Pulmonary artery endothelial cell (primary cell): ENCODE data around the gene HGS. TPM values are rescaled to one million over a fixed set of nuclear protein-coding genes. Genes with fewer than 3 reads are reported as not detected.

Source experiments
- DNase-seq: peaks from one replicate; pipeline ENCODE4 v3.0.0-alpha.2; 2011; ENCODE audit warnings: low read depth, low spot score
- total RNA-seq: library from RNA; depleted of rRNA; stranded (reverse); fragments of >200 nt; gene quantifications from 2 replicates; pipeline ENCODE4 v1.2.3, GENCODE V29; 2014

The HGS gene
- total RNA-seq, 1 donor from 2014 or later = 91.5 TPM

GRCh38 chr17:81703747-81704654 lies 20.2 kb downstream of the HGS start:
- DNase-seq = no peak

DNA sequence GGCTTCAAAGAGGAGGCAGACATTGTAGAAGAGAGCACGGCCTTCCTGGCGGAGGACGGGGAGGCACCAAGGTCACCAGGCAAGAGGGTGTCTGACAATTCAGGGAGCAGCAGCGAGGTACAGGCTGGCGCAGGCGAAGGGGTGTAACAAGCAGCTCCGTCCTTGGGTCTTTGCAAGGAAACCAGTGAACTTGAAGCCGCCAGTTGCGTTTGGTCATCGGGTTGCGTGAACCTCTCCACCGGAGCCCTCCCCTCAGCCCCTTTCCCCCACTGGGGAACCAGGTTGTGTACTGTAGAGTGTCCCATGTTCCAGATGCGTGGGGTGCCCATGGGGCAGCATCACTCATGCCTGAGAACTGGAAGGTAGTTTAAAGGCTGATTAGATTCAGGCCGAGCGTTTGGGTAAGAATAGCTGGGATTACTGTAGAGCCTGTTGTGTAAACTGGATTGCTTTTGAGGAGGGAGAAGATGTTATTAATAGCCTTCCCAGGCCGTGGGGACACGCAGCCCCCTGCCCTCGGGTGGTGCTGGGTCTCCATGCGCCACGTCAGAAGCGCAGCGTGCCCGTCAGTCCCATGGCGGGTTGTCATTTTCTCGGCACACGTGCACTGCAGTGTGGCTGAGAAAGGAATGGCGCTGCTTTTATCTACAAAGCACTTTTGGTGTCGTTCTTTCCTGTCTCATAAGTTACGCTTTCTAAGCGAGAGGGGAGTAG lies 21.9 kb downstream of the HGS start:
- DNase-seq = no peak

DNA sequence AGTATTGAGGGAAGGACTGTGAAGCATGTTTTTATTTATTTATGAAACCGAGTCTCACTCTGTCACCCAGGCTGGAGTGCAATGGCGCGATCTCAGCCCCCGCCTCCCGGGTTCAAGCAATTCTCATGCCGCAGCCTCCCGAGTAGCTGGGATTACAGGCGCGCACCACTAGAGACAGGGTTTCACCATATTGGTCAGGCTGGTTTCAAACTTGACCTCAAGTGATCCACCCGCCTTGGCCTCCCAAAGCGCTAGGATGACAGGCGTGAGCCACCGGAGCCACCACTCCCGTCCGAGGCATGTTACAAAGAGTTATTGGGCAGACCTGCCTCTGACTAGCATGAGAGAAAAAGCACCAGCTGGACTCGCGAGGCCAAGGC lies 22.4 kb downstream of the HGS start:
- DNase-seq = no peak

- DNase-seq = no peak
These were observed 23.2 kb downstream of the HGS start for GRCh38 chr17:81706757-81707624.

DNA sequence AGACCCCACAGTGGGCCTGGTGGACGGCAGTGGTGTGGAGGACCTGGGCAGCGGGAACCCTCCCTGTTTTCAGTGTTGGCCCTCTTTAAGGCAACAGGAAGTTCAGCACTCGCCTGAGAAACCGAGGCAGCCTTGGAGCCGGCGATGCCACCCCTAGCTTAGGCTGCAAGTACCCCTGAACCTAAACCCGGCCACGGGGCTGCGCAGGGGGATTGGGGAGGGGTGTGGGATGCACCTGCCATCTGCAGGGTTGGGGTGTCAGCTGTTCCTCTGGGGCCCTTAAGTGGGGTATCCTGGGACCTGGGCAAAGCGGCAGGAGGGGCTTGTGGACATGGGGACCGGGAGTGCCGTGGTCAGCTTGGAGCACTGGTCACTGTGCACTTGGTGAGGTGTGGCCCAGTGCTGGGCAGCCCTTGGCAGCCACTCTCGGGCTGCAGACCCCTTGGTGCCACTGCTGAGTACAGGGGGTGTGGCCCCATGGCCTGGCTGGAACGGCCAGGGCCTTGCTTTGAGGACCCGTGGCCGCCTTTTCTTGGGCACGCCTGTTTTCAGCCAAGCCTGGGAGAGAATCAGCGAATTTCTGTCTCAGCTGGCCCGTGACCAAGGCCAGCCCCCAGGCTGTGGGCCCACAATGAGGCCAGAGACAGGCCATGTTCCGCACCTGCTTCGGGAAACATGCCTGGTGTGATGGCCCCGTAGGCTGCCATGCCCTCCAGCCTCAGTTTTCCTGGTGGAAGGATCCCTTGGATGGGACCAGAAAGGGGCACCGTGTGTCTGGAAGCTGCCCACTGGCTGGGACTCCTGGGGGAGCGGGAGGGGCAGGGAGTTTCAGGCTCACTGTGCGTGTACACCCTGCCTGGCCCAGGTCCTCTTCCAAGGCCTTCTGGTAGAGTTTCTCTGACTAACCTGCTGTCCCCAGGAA lies 24.2 kb downstream of the HGS start:
- no peak for DNase-seq

DNA sequence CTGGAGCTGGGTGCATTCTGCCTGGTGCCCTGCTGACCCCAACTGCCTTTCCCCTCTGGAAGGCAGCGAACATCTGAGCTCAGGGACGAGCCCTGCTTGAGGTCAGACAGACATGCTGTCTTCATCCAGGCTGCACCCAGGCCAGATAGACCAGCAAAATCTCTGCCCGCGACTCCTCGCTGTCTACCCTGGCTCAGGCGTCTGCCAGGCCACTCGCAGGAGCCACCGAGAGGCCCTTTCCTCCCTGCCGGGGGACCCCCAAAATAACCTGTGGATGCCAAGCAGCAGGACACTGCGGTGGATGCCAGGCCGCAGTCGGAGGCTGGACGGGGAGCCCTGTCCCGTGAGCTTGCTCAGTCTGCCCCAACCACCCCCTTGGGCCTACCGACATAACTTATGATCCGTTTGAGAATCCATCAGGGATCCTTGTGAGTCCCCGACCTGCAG lies 25.0 kb downstream of the HGS start:
- no peak for DNase-seq

DNA sequence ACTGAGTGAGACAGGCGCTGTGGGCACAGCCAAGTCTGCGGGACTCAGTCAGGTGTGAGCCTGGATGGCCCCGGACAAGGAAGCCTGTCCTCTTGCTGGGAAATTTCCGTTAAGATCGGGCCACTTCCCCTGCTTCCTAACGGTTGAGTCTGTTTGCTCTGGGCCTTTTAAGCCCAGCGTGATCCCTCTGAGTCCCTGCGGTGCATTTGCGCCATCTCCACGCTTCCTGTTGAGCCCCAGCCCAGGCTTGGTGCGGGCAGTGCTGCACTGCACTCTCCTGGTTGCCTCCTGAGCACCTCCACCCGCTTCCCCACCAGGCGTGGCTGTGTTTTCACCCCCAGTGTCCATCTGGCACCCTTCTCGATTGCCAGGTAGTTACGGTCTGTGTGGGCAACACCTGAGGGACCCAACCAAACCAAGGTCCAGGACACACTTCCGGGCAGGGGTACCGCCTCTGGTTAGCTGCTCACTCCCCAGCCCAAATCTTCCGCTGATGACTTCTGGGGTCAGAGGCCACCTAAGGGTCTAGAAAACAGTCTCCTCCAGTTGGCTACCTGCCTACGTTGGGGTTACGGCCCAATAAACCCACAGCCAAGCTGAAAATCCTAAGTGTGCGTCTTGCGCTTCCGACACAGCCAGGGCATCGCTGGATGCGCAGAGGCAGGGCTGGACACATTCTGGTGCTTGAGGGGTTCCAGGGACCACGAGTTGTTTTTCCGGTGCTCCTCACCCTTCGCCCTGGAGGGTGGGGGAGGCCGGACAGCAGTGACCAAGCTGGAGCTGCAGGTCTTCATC lies 26.9 kb downstream of the HGS start:
- DNase-seq = no peak

DNA sequence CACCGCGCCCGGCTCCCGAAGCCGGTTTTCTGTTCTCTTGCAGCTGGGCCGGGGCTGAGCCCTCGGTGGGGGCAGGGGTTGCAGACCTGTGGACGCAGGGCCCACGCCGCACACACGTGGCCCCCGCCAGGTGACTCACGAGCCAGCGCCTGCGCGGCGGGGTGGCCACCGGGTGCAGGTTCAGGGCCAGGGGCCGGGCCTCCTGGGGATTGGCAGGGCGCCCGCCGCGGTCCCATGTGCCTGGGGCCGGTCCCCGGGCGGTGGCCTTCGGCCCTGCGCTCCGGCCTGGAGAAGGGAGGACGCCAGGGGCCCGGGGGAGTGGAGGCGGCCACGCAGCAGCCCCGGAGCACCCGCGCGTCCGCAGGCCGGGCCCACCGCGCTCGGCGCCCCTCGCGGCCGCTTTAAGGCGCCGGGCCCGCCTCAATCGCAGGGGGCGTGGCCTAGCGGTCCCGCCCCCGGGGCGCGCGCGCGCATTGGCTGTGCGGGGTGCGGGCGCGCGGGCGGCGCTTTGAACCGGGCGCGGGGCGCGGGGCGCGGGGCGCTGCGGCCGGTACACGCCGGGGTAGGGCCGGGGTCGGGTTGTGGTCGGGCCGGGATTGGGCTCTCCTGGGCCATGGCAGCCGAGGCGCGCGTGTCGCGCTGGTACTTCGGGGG lies 28.1 kb downstream of the HGS start, which contains the start of gene SLC25A10:
Gene SLC25A10, plus strand, starts transcription at position 471 of the 654 bp plus-strand sequence. Its CDS starts 143 bp downstream, at position 614.
- no peak for DNase-seq

DNA sequence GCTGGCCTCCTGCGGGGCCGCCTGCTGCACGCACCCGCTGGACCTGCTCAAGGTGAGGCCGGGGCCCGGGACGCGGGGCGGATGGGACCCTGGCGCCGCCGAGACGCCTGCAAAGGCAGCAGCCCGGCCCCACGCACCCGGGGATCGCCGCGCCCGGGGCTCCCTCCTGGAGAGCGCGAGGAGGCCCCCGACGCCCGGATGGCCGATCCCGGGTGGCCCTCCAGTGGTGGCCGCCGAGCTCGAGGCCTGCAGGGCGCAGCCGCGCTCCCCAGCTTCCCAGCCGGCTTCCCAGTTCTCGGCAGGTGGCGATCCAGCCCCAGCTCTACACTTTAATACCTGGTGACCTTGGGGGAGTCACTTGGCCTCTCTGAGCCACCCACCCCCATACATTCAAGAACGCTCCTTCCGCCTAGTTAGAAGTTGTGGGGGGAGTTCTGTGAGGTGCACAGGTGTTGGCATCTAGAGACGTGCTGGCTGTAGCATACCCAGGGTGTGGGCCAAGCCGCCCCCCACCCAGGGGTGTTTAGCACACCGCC lies 28.7 kb downstream of the HGS start:
- no peak for DNase-seq

DNA sequence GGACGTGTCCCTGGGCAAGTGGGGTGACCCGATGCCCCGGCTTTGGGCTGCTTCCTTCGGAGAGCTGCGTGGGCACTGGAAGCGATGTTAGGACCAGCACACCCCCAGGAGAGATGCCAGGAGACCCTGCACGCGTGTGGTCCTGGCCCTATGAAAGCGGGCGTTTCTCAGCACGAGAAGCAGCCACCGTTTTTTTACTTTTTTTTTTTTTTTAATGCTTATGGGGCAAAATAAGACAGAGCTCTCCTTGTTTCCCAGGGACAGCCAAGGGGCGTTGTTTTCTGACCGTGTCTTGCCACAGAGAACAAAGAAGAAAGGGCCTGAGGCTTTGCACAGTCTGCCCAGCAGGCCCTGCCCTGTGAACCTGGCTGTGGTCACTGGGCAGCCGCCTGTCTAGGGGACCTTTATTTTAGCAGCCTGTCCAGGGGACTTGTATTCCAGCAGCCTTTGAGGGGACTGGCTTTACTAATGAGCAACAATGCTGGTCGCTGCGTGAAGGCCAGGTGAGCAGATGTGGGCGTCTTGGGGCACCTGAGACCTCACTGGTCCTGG lies 29.3 kb downstream of the HGS start:
- DNase-seq = no peak

DNA sequence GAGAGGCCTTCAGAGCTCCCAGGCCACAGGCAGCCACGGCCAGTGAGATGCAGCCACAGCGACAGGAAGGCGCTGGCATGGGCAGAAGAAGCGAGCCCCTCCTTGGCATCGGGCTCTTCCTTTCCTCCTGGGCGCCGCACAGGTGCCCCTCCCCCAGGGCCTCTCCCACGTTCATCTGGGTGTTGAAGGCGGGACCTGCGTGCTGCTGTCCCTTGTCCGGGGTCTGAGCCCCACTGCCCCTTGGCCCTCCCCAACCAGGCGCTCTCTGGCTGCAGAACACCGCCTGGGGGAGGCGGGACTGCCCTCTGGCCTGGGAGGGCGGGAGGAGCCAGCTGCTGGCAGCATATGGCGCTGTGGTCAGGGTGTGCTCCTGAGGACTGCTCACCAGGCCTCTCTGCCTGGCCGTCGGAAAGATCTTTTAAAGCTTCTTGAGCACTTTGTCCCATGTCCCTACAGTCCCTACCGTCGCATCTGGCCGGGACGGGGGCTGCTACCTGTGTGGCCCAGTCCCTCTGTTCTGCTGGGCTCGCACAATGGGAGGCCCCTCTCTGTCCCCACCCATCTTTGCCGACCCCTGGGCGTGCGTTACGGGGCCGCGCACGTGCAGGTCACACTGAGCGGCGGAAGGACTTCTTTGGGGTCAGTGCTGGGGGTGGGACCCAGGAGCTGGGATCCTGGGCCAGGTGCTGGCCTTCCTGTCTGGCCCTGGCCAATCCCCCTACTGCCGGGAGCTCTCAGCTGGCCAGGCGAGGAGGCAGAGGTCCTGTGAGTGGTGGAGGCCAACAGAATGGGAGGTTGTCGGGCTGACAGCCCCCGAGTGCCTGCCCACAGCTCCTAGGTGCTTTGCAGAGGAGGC lies 30.0 kb downstream of the HGS start:
- DNase-seq = no peak

- no peak for DNase-seq
These were observed 30.7 kb downstream of the HGS start for GRCh38 chr17:81714412-81715106.

GRCh38 chr17:81715107-81715871 lies 31.5 kb downstream of the HGS start:
- no peak for DNase-seq

DNA sequence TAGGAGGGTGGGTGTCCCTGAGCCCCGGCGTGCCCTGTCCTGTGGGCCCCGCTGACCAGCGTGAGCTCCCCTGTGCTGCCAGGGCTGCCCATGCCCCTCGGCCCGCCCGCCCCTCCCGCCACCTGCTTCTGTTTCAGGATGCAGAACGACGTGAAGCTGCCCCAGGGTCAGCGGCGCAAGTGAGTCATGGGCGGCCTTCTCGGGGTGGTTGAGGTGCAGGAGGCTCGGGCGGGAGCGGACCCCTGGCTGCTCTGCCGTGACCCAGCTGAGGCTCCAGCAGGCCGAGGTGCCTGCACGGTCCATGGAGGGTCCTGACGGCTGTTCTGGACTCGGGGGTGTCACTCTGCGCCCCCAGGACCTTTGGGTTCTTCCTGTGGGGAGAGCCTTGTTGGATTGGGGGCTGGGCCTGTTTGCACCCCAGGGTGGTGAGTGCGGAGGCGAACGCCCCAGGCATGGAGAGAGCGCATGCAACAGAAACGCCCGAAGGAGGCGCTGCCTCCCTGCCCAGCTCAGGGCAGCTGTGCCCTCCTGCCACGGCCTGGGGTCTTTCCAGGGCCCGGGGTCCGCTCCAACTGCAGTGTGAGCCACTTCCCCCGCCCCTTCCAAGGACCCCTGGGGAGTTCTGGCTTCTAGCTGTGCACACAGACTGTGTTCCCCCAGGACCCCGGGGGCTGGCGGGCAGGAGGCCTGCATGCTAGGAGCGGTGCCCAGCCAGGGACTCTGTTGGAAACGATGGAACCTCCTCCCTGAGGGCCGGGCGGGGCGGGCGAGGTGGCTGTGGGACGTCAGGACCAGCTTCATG lies 32.3 kb downstream of the HGS start:
- no peak for DNase-seq

- DNase-seq = no peak
These were observed 32.8 kb downstream of the HGS start for GRCh38 chr17:81716674-81716996.
